NB4 (cell line): ENCODE results near the gene NTM.

Source experiments
- DNase-seq: peaks from one replicate; pipeline ENCODE4 v3.0.0; 2010; ENCODE audit warnings: low read depth
- H3K4me3 ChIP-seq: one replicate; pipeline ENCODE4 v1.5.1; 2011; ENCODE audit warnings: mild to moderate bottlenecking, low read depth, low read length, moderate library complexity
- MAX ChIP-seq: IDR thresholded peaks from 2 replicates; pipeline ENCODE4 v1.6.1; 2011; ENCODE audit warnings: low read depth, low read length
- MYC ChIP-seq: IDR thresholded peaks from 2 replicates; pipeline ENCODE4 v1.6.1; 2011; ENCODE audit warnings: low read depth, low read length
- POLR2A ChIP-seq: IDR thresholded peaks from 2 replicates; pipeline ENCODE4 v1.6.1; 2011; ENCODE audit warnings: mild to moderate bottlenecking; ENCODE audit not compliant: insufficient read length; ENCODE audit errors: extremely low read depth
- TF ChIP-seq, protein P1 (sequence below): IDR thresholded peaks from one replicate; pipeline ENCODE4 v1.5.1; 2012; ENCODE audit warnings: low read depth, low read length

The NTM gene

GRCh38 chr11:131632971-131633370, 262.6 kb downstream of the NTM start:
- no peak for DNase-seq
- TF ChIP-seq, protein P1, sequence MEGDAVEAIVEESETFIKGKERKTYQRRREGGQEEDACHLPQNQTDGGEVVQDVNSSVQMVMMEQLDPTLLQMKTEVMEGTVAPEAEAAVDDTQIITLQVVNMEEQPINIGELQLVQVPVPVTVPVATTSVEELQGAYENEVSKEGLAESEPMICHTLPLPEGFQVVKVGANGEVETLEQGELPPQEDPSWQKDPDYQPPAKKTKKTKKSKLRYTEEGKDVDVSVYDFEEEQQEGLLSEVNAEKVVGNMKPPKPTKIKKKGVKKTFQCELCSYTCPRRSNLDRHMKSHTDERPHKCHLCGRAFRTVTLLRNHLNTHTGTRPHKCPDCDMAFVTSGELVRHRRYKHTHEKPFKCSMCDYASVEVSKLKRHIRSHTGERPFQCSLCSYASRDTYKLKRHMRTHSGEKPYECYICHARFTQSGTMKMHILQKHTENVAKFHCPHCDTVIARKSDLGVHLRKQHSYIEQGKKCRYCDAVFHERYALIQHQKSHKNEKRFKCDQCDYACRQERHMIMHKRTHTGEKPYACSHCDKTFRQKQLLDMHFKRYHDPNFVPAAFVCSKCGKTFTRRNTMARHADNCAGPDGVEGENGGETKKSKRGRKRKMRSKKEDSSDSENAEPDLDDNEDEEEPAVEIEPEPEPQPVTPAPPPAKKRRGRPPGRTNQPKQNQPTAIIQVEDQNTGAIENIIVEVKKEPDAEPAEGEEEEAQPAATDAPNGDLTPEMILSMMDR, result no peak
- TF ChIP-seq MYC (no peak), MAX (no peak), POLR2A (no peak)
- no peak overlapping the region for H3K4me3 ChIP-seq

- DNase-seq, result no peak
- no peak for TF ChIP-seq POLR2A
- no peak for TF ChIP-seq MYC
- TF ChIP-seq, protein P1, result no peak
- no peak for TF ChIP-seq MAX
These were observed 263.7 kb downstream of the NTM start for GRCh38 chr11:131633921-131634715.

DNA sequence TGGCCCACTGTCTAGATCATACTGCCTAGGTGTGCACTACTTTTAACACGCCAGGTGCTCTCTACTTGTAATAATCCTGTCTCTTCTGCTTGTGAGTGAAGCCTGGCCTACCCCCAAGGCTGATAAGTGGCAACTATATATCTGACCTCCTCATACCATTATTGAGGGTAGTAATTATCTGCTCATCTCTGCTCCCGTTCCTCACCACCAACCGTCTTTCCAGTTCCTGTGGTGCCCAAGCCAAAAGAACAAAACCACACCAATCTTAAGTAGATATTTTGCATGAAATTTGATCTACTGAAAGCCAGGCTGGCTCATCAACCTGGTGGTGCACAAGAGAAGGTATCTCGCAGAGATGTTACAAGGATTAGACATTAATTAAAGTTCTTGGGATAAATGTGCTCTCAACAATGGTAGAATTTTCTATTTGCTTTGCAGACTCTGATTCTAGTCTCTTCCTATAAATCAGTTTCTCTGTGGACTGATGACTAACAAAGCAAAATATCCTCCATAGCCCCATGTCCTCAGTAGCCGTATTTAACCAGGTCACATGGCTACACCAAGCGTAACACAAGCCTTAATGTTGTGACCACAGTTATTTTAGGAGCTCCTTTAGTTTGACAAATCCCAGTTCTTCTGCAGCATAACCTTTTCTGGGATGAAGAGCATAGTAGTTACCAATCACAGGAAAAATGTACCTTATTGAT, 267.2 kb downstream of the NTM start:
- no peak for DNase-seq
- H3K4me3 ChIP-seq, result no peak overlapping the region
- TF ChIP-seq MAX (no peak), MYC (no peak), POLR2A (no peak)
- TF ChIP-seq, protein P1, result no peak

More at GRCh38 chr11:131633921-131634715, 263.7 kb downstream of the NTM start:
- H3K4me3 ChIP-seq, result no peak overlapping the region

- DNase-seq, result no peak
- no peak overlapping the region for H3K4me3 ChIP-seq
- no peak for TF ChIP-seq POLR2A
- TF ChIP-seq, protein P1, result no peak
- TF ChIP-seq MYC, result no peak
- TF ChIP-seq MAX, result no peak
These were observed 268.5 kb downstream of the NTM start for GRCh38 chr11:131638889-131639288.

- no peak overlapping the region for H3K4me3 ChIP-seq
- TF ChIP-seq MYC, result no peak
- no peak for TF ChIP-seq POLR2A
- TF ChIP-seq, protein P1, result no peak
- TF ChIP-seq MAX, result no peak
- DNase-seq, result no peak
These were observed 269.9 kb downstream of the NTM start for GRCh38 chr11:131640320-131640719.
